ENCODE measurements around the gene PRELID3B.

Gene PRELID3B

DNA sequence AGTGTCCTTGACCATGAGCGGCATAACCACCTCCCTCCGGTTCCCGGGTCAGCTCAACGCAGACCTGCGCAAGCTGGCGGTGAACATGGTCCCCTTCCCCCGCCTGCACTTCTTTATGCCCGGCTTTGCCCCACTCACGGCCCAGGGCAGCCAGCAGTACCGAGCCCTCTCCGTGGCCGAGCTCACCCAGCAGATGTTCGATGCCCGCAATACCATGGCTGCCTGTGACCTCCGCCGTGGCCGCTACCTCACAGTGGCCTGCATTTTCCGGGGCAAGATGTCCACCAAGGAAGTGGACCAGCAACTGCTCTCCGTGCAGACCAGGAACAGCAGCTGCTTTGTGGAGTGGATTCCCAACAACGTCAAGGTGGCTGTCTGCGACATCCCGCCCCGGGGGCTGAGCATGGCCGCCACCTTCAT, 18.5 kb downstream of the PRELID3B start:
- H3K9me3 ChIP-seq (ENCODE audit: insufficient read depth, low read length): no peaks in the 10 kb centered on the region
- H2AFZ ChIP-seq (ENCODE audit: low read depth, low read length, severe bottlenecking): no peak overlapping the region
- H3K9ac ChIP-seq (ENCODE audit: low read length): no peak overlapping the region
- TF ChIP-seq, protein P1, sequence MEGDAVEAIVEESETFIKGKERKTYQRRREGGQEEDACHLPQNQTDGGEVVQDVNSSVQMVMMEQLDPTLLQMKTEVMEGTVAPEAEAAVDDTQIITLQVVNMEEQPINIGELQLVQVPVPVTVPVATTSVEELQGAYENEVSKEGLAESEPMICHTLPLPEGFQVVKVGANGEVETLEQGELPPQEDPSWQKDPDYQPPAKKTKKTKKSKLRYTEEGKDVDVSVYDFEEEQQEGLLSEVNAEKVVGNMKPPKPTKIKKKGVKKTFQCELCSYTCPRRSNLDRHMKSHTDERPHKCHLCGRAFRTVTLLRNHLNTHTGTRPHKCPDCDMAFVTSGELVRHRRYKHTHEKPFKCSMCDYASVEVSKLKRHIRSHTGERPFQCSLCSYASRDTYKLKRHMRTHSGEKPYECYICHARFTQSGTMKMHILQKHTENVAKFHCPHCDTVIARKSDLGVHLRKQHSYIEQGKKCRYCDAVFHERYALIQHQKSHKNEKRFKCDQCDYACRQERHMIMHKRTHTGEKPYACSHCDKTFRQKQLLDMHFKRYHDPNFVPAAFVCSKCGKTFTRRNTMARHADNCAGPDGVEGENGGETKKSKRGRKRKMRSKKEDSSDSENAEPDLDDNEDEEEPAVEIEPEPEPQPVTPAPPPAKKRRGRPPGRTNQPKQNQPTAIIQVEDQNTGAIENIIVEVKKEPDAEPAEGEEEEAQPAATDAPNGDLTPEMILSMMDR (IDR thresholded peaks at IDR 0.05; ENCODE audit: insufficient read depth, low read length, poor library complexity, severe bottlenecking): no peak
- no peak for TF ChIP-seq EZH2phosphoT487 (conservative IDR thresholded peaks at IDR 0.05; ENCODE audit: low read length)
- peaks cover 20% of the 10 kb centered on the region for H4K20me1 ChIP-seq (ENCODE audit: low read depth, low read length)
- peaks cover 23% of the 10 kb centered on the region for H3F3A ChIP-seq (ENCODE audit: insufficient read depth)
- H3K27ac ChIP-seq (ENCODE audit: low read depth, low read length): no peak overlapping the region
- no peaks in the 10 kb centered on the region for H3K27me3 ChIP-seq (ENCODE audit: low read length)
- no peaks in the 10 kb centered on the region for H3K9me2 ChIP-seq (replicated peaks; ENCODE audit: insufficient read depth, low read length)
- peaks cover 40% of the 10 kb centered on the region for H3K79me2 ChIP-seq (ENCODE audit: insufficient read depth, low read length)
- H3K36me3 ChIP-seq (ENCODE audit: low read length): peaks cover 32% of the 10 kb centered on the region
- H3K4me2 ChIP-seq (ENCODE audit: low read depth, low read length, poor library complexity, severe bottlenecking): no peak overlapping the region
- H3K4me3 ChIP-seq (ENCODE audit: insufficient read depth, low read length, poor library complexity, severe bottlenecking): no peak overlapping the region

DNA sequence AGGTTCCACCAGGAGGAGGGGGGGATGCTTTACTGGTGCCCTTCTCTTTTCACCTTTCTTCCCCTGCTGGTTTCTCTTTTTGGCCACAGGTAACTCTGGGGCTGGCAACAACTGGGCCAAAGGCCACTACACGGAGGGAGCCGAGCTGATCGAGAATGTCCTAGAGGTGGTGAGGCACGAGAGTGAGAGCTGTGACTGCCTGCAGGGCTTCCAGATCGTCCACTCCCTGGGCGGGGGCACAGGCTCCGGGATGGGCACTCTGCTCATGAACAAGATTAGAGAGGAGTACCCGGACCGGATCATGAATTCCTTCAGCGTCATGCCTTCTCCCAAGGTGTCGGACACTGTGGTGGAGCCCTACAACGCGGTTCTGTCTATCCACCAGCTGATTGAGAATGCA, 19.0 kb downstream of the PRELID3B start:
- H3K36me3 ChIP-seq (ENCODE audit: low read length): peaks cover 28% of the 10 kb centered on the region
- peaks cover 35% of the 10 kb centered on the region for H3K79me2 ChIP-seq (ENCODE audit: insufficient read depth, low read length)
- no peak overlapping the region for H3K4me3 ChIP-seq (ENCODE audit: insufficient read depth, low read length, poor library complexity, severe bottlenecking)
- H3K27me3 ChIP-seq (ENCODE audit: low read length): no peaks in the 10 kb centered on the region
- H3K9ac ChIP-seq (ENCODE audit: low read length): no peak overlapping the region
- TF ChIP-seq EZH2phosphoT487 (conservative IDR thresholded peaks at IDR 0.05; ENCODE audit: low read length): no peak
- TF ChIP-seq, protein P1 (IDR thresholded peaks at IDR 0.05; ENCODE audit: insufficient read depth, low read length, poor library complexity, severe bottlenecking): no peak
- H2AFZ ChIP-seq (ENCODE audit: low read depth, low read length, severe bottlenecking): no peak overlapping the region
- no peak overlapping the region for H3K4me2 ChIP-seq (ENCODE audit: low read depth, low read length, poor library complexity, severe bottlenecking)
- no peak overlapping the region for H3K27ac ChIP-seq (ENCODE audit: low read depth, low read length)
- H3K9me3 ChIP-seq (ENCODE audit: insufficient read depth, low read length): no peaks in the 10 kb centered on the region
- no peaks in the 10 kb centered on the region for H3K9me2 ChIP-seq (replicated peaks; ENCODE audit: insufficient read depth, low read length)
- H3F3A ChIP-seq (ENCODE audit: insufficient read depth): peaks cover 18% of the 10 kb centered on the region
- H4K20me1 ChIP-seq (ENCODE audit: low read depth, low read length): peaks cover 20% of the 10 kb centered on the region

DNA sequence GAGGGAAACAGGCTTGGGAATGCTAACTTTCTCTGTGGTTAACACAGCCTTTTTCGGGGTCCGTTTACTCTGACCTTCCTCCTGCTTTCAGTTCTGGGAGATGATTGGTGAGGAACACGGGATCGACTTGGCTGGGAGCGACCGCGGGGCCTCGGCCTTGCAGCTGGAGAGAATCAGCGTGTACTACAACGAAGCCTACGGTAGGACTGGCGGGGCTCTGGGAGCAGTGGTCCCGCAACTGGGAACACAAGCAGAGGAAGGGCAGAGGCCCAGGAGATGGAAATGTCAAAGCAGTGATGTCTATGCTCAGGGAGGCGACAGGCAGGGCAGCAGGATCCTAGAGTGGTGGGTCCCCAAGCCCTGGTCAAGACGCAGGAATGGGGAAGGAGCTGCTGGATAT, 19.8 kb downstream of the PRELID3B start:
- Histone ChIP-seq H3K27ac (ENCODE audit: low read depth, low read length) (no peak overlapping the region), H3K9ac (ENCODE audit: low read length) (no peak overlapping the region), H3K4me3 (ENCODE audit: insufficient read depth, low read length, poor library complexity, severe bottlenecking) (no peak overlapping the region), H3K9me2 (replicated peaks; ENCODE audit: insufficient read depth, low read length) (no peaks in the 10 kb centered on the region), H4K20me1 (ENCODE audit: low read depth, low read length) (peaks cover 11% of the 10 kb centered on the region), H3K36me3 (ENCODE audit: low read length) (peaks cover 20% of the 10 kb centered on the region; the same call in 1 of the 2 replicates), H3F3A (ENCODE audit: insufficient read depth) (peaks cover 18% of the 10 kb centered on the region), H3K4me2 (ENCODE audit: low read depth, low read length, poor library complexity, severe bottlenecking) (no peak overlapping the region), H3K9me3 (ENCODE audit: insufficient read depth, low read length) (no peaks in the 10 kb centered on the region), H3K27me3 (ENCODE audit: low read length) (no peaks in the 10 kb centered on the region), H3K79me2 (ENCODE audit: insufficient read depth, low read length) (peaks cover 26% of the 10 kb centered on the region), H2AFZ (ENCODE audit: low read depth, low read length, severe bottlenecking) (no peak overlapping the region)
- TF ChIP-seq EZH2phosphoT487 (conservative IDR thresholded peaks at IDR 0.05; ENCODE audit: low read length): no peak
- TF ChIP-seq, protein P1 (IDR thresholded peaks at IDR 0.05; ENCODE audit: insufficient read depth, low read length, poor library complexity, severe bottlenecking): no peak
